ENCODE measurements around the gene GRHL3.

GRHL3 gene

DNA sequence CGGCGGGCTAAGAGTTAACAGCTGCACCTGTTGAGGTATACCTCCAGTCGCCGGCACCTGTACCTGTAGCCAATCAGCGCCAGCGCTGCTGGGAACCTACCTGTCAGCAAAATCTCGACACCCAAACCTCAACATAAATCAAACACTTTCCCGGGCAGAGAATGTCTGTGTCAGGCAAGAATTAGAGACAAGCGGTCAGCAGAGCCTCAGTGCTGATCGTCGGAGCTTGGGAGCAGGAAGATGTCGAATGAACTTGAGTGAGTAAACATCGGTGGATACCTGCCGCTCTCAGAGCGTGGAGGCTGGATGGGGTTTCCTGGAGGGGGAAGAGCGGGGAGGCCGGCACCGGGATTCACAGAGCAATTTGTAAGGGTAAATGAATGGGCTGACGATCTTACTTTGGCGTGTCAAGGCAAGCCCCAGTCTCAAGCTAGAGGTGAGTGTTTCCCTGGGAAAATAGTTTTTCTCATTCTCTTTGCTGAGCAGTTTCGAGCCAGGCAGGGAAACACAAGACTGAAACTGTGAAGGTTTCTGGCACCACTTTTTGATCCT is at the start of gene GRHL3:
Gene GRHL3, plus strand, starts transcription at position 46 of the 552 bp plus-strand sequence. Its CDS starts 195 bp downstream, at position 241.
- TF ChIP-seq GATA2 (IDR thresholded peaks at IDR 0.05; ENCODE audit: low read depth, low read length) (no peak), GATA3 (IDR thresholded peaks at IDR 0.05; ENCODE audit: low read depth, low read length) (no peak)

DNA sequence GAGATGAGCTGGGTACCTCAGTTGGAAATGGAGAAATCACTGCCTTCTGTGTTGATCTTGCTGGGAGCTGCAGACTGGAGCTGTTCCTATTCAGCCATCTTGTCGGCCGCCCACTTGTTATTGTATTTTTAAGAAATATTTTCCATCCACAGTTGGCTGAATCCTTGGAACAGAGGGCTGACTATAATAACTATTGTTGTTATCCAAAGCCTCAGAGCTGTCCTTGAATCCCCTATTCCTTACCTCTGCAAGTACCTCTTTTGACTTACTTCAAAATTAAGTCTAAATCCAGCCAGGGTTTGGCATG is 44.1 kb upstream of the GRHL3 start:
- TF ChIP-seq GATA3 (IDR thresholded peaks at IDR 0.05; ENCODE audit: low read depth, low read length): no peak
- no peak for TF ChIP-seq GATA2 (IDR thresholded peaks at IDR 0.05; ENCODE audit: low read depth, low read length)

DNA sequence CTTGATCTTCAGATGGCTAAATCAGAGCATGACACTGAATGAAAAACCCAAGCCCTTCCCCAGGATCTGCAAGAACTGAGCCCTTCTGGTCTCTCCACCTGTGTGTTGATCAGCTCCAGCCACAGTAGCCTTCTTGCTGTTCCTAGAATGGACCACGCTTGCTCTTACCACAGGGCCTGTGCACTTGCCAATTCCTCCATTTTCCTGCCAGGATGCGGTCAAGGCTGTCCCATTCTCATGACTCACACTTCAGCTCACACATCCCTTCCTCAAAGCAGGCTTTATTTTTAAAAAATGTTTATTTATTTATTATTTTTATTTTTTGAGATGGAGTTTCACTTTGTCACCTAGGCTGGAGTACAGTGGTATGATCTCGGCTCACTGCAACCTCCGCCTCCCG is 43.6 kb upstream of the GRHL3 start:
- TF ChIP-seq GATA3 (IDR thresholded peaks at IDR 0.05; ENCODE audit: low read depth, low read length) (no peak), GATA2 (IDR thresholded peaks at IDR 0.05; ENCODE audit: low read depth, low read length) (no peak)

DNA sequence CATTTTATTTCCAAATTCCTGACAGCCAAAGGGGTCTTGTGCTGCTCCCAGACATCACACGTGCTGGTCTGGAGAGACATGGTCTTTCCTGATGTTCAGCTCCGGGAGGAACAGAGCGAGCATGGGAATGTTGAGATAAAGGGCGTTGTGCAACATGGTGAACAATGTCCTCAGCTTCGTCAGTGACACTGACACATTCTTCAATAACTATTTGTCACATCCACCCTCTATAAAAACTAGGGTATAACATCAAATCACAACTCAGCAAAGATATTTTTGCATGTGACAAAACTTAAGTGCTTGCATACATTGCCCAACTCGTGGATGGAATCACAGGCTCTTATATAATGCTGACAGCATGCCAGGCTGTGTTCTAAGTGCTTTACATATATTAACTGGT is 42.4 kb upstream of the GRHL3 start:
- TF ChIP-seq GATA2 (IDR thresholded peaks at IDR 0.05; ENCODE audit: low read depth, low read length) (no peak), GATA3 (IDR thresholded peaks at IDR 0.05; ENCODE audit: low read depth, low read length) (no peak)

DNA sequence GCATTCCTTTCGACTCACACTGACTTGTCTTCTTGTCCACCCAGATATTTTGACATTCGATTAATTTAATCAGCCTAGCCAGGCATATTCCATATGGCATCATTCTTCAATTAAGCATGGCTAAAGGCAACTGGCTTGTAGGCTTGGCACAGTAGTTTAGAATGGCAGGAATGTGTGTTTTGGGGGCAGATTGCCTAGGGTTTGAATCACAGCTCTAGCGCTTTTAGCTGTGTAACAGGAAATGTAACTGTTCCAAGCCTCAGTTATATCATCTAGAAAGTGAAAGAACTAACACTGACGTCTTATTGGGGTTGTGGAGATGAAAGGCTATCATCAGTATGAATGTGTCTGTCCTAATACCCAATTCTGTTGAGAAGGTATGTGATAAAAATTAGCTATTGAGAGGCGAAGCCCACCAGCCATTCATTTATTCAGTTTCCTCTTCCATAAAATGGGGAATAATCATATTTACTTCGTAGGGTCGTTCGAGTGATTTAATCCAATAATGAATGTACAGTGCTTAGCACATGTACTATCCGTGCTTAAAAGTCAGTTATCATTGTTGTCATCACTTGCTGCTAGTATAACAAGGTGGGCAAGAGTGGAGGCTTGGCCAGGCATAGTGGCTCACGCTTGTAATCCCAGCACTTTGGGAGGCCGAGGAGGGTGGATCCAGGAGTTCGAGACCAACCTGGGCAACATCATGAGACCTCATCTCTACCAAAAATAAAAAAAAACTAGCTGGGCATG is 41.6 kb upstream of the GRHL3 start:
- TF ChIP-seq GATA2 (IDR thresholded peaks at IDR 0.05; ENCODE audit: low read depth, low read length) (no peak), GATA3 (IDR thresholded peaks at IDR 0.05; ENCODE audit: low read depth, low read length) (no peak)

DNA sequence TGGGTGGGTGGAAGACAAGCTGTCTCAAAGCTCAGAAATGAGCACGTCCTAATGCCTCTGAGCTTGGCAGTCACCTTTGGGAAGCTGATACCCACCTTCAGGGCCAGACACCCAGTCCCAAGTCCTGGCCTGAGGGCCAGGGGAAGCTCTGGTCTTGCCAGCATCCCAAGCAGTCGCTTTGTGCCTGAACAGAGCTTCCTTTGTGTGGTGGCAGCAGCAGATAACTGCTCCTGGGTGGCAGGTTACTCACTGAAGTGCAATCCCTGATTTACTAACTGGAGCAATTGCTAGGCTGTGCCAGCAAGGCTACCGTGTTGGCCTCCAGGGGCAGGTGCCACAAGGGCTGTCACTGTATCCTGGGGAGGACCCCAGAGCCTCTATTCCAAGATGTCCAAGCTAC is 40.4 kb upstream of the GRHL3 start:
- no peak for TF ChIP-seq GATA3 (IDR thresholded peaks at IDR 0.05; ENCODE audit: low read depth, low read length)
- TF ChIP-seq GATA2 (IDR thresholded peaks at IDR 0.05; ENCODE audit: low read depth, low read length): no peak

DNA sequence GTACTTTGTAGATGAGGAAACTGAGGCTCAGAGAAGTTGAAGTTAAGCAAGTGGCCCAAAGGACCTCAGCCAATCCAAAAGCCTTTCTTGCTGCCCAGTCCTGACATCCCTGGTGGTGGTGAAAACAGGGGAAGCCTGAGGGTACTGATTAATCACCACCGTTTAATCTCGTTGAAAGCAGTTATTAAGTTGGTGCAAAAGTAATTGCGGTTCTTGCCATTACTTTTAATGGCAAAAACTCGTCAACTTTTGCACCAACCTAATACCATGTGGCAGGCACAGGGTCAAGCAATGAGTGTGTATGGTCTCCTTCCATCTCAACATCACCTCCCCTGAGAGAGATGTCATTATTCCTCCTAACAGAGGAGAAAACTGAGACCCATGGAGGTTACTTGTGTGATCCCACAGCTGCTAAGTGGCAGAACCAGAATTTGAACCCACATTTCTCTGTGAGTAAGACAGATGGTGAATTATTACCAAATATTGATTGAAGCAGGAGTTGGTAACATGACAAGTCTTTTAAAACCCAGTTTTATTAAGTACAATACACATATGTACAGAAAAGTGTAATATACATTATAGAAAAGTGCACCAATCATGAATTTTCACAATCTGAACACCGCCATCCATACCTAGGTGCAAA is 39.4 kb upstream of the GRHL3 start:
- TF ChIP-seq GATA2 (IDR thresholded peaks at IDR 0.05; ENCODE audit: low read depth, low read length): no peak
- no peak for TF ChIP-seq GATA3 (IDR thresholded peaks at IDR 0.05; ENCODE audit: low read depth, low read length)

DNA sequence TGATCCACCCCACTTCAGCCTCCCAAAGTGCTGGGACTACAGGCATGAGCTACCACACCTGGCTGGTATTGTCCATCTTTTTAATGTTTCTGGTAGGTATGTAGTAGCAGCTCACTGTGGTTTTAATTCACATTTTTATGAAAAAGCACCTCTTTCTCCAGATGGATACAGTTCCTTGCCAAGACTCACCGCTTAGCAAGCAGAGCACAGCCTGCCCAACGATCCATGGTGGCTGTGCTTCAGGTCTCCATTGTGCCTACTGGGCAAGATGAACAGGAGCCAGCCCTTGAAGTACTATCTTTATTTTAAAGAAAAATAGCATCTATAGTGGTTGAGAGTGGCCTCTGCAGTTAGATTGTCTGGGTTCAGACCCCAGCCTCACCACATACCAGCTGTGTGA is 37.6 kb upstream of the GRHL3 start:
- TF ChIP-seq GATA2 (IDR thresholded peaks at IDR 0.05; ENCODE audit: low read depth, low read length) (no peak), GATA3 (IDR thresholded peaks at IDR 0.05; ENCODE audit: low read depth, low read length) (no peak)

DNA sequence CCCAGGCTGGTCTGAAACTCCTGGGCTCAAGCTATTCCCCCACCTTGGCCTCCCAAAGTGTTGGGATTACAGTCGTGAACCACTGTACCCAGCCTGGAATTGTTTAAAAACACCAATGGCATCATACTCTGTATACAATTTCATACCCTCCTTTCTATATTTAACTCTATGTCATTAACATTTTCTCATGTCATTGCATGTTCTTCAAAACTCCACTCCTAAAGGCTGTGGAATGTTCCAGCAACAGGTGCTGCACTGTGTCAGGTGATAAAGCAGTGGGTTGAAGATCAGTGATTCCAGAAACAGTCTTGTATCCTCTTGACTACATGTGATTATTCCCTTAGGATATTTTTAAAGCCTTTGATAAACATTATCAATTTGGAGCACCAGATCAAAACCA is 36.7 kb upstream of the GRHL3 start:
- TF ChIP-seq GATA2 (IDR thresholded peaks at IDR 0.05; ENCODE audit: low read depth, low read length) (no peak), GATA3 (IDR thresholded peaks at IDR 0.05; ENCODE audit: low read depth, low read length) (no peak)

DNA sequence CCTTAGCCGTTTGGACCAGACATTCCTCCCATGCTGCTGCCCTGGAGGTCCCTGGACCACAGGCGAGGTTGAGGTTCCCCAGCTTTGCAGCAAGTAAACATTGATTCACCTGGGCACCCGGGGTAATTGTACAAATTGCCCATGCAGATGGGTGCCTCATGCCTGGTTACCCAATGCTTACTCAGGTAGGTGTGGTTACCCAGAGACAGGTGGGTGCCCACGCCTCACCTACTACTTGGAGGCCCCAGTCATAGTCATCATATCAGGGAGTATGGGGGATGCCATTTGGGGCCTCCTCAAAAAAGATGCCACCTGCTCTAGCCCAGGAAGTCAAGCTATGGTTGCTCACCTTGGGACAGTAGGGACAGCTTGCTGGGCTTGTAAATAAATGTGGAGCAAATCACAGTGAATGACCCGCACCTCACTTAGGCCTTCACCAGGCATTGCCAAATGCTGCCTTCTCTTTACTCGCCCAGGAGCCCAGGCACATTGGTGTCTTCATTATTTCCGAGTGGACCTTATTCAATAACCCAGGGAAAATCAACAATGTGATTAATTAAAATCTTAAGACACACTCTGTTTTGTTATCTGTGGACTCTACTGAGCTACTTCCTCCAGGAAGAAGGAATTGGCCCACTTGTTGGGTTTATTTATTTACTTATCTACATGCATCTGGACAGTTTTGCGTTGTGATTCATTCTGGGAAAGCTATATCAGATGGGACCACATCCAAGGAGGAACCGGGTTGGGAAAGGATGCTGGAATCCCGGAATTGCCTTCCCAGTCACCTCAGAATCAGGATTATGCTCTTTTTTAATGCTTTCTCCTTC is 35.6 kb upstream of the GRHL3 start:
- TF ChIP-seq GATA3 (IDR thresholded peaks at IDR 0.05; ENCODE audit: low read depth, low read length) (no peak), GATA2 (IDR thresholded peaks at IDR 0.05; ENCODE audit: low read depth, low read length) (peak; percentile 81)

DNA sequence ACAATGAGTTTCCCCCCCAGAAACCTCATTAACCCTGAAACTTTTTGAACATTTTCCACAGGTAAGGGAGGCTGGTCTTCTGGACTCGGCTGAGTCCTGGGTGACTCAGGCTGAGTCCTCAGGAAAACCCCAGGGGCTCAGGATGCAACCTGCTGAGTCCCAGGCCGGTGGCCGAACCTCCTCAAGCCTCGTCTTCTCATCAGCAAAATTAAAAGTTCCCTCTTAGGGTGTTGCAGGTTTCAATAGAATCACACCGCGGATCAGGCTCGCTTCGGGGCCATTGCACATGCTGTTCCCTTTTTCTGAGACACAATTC is 35.0 kb upstream of the GRHL3 start:
- TF ChIP-seq GATA2 (IDR thresholded peaks at IDR 0.05; ENCODE audit: low read depth, low read length) (no peak), GATA3 (IDR thresholded peaks at IDR 0.05; ENCODE audit: low read depth, low read length) (no peak)

DNA sequence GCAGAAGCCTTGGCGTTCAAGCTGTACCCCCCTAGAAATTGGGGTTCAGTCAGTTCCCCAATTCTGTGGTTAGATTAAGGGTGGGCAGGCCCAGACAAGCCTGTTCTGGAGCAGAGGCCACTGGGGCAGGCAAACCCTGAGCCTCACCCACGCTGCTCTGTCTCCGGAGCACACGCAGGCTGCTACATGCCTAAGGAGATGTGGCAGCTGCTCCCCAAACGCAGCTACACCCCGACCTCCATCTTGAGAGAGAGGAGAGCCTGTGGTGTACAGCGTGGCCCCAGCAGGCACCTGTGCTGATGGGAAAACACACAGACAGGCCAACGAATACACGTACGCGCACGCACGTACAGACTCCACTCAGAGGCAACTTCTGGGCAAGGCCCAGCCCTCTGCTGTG is 33.9 kb upstream of the GRHL3 start:
- TF ChIP-seq GATA2 (IDR thresholded peaks at IDR 0.05; ENCODE audit: low read depth, low read length) (no peak), GATA3 (IDR thresholded peaks at IDR 0.05; ENCODE audit: low read depth, low read length) (no peak)

DNA sequence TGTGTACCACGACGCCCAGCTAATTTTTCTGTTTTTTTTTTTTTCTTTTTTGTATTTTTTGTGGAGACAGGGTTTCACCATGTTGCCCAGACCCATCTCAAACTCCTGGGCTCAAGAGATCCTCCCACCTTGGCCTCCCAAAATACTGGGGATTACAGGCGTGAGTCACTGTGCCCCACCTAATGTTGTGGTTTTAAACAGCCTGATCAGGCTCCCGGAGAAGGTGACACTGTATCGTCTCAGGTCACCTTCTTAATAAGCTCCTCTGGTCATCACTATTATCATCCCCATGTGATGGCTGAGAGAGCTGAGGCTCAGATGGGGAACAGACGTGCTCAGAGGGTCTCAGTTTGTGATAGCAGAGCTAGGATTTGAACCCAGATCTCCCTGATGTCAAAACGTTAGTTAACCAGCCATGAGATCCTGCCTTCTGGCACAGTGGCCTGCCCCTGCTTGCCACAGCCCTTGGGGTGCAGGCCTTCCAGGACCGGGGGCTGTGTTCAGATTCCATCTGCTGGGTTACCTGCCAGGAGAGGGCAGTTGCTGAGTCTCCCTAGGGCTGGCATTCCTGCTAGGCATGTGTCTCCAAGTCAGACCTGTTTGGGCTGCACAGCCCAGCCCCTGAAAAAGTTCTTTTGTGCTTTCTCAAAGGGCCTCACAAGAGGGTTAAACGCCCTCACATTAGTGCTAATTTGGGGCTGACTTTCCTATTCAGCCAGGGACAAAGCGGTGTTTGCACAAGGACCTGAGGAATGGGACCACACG is 32.7 kb upstream of the GRHL3 start:
- no peak for TF ChIP-seq GATA3 (IDR thresholded peaks at IDR 0.05; ENCODE audit: low read depth, low read length)
- TF ChIP-seq GATA2 (IDR thresholded peaks at IDR 0.05; ENCODE audit: low read depth, low read length): no peak

DNA sequence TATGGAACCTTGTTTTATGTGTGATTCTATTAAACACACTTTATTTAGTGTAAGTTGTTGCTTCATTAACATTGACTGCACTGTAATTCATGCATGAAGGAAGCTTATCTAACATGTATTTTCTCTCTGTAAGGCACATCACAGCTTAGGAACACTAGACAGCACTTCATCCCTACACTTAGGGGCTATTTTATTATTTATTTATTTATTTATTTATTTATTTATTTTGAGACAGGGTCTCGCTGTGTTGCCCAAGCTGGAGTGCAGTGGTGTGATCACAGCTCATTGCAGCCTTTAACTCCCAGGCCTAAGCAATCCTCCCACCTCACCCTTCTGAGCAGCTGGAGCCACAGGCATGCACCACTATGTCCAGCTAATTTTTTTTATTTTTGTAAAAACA is 30.7 kb upstream of the GRHL3 start:
- TF ChIP-seq GATA2 (IDR thresholded peaks at IDR 0.05; ENCODE audit: low read depth, low read length): no peak
- TF ChIP-seq GATA3 (IDR thresholded peaks at IDR 0.05; ENCODE audit: low read depth, low read length): no peak
